Measurements from ENCODE around the gene TIMM10. TPM values are rescaled to one million over a fixed set of nuclear protein-coding genes. Genes with fewer than 3 reads are reported as not detected.

The TIMM10 gene
- total RNA-seq, 2 experiments from 2014 or later: 75.2 to 84.2 TPM

DNA sequence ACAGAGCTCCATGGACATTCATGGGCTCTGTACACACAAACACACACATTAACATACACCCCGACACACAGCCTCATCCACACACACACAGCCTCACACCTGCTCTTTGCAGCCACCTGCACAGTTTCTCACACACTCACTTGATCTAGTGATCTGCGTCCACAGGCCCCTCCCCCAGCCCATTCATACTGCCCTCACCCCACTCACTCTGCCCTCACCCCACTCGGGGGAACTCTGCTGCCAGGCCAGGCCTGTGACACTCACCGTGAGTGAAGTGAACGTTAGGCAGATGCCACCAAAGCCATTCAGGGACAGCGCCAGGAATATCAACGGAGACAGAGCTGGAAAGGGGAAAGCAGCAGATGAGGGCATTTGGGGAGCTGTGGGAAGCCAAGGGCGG is 30.0 kb downstream of the TIMM10 start:
- ChIA-PET POLR2A (interaction anchor here (0.7 to 1.8 kb wide), 2 partner anchors 14 to 53 kb away, joined by 3 to 5 read pairs; no protein-coding TSS in a partner anchor), CTCF (interaction anchor here (0.9 to 4.7 kb wide), 3 partner anchors 13 to 43 kb away, joined by 3 to 25 read pairs (median 12); no protein-coding TSS in a partner anchor)
- no peak for ATAC-seq
- Mint-ChIP-seq H3K36me3 (ENCODE audit: low read depth) (peaks cover 30% of the 10 kb centered on the region), H3K4me1 (ENCODE audit: low read depth) (peaks cover 3% of the 10 kb centered on the region), H3K9me3 (no peaks in the 10 kb centered on the region), H3K27ac (peak overlapping the region; percentile 2), H3K4me3 (no peak overlapping the region), H3K27me3 (no peaks in the 10 kb centered on the region)
- no peak for DNase-seq
- no peak for TF ChIP-seq CTCF (IDR thresholded peaks at IDR 0.05)
- intact Hi-C loops (cut with micrococcal nuclease): no loop called here

GRCh38 chr11:57499983-57500461 is 30.5 kb downstream of the TIMM10 start:
- H3K27ac Mint-ChIP-seq: peak overlapping the region; percentile 2
- DNase-seq (no peak), ATAC-seq (no peak)
- H3K9me3 Mint-ChIP-seq: no peaks in the 10 kb centered on the region
- no peak overlapping the region for H3K4me3 Mint-ChIP-seq
- H3K27me3 Mint-ChIP-seq: no peaks in the 10 kb centered on the region
- intact Hi-C loops (cut with micrococcal nuclease): no loop called here
- peaks cover 30% of the 10 kb centered on the region for H3K36me3 Mint-ChIP-seq (ENCODE audit: low read depth)
- POLR2A ChIA-PET: interaction anchor here (1.8 kb wide), 1 partner anchor 14 kb away, joined by 5 read pairs; no protein-coding TSS in a partner anchor
- peaks cover 3% of the 10 kb centered on the region for H3K4me1 Mint-ChIP-seq (ENCODE audit: low read depth)
- CTCF ChIA-PET: interaction anchor here (0.9 to 4.7 kb wide), 3 partner anchors 14 to 42 kb away, joined by 3 to 25 read pairs (median 12); no protein-coding TSS in a partner anchor
- TF ChIP-seq CTCF (IDR thresholded peaks at IDR 0.05): no peak

DNA sequence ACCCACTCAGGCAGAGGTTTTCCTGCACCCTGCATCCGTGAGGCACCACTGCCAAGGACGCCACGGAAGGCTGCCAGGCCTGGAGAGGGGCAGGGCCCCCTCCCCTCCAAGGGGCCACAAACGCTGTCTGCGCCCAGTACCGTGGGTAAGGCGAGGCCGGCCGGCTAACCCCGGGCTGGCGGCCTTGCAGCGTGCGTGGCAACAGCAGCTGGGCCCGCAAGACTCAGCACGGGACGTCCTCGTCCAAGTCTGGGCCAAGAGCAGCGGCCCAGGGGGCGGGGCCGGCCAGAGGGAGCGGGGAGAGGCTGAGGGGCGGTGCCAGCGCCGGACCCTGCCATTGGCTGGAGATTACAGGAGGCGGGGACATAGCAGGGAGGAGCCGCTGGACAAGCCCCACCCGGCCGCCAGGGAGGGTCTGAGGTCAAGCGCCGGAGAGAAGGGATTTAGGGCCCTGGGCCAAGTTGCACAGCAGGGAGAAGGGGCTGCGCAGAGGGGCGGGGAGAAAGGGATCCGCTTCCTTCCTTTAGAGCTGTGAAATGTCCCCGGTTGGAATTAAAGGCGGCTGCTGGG is 31.1 kb downstream of the TIMM10 start:
- ATAC-seq (peak; percentile 93), DNase-seq (peak; percentile 61)
- no peak overlapping the region for H3K27ac Mint-ChIP-seq
- CTCF ChIA-PET: interaction anchor here (0.9 to 9.1 kb wide), 4 partner anchors 14 to 42 kb away, joined by 3 to 141 read pairs (median 18); no protein-coding TSS in a partner anchor
- intact Hi-C loops (cut with micrococcal nuclease): no loop called here
- no peak for TF ChIP-seq CTCF (IDR thresholded peaks at IDR 0.05)
- no peaks in the 10 kb centered on the region for H3K27me3 Mint-ChIP-seq
- POLR2A ChIA-PET: interaction anchor here (1.8 kb wide), 1 partner anchor 15 kb away, joined by 5 read pairs; no protein-coding TSS in a partner anchor
- no peak overlapping the region for H3K4me3 Mint-ChIP-seq
- H3K9me3 Mint-ChIP-seq: no peaks in the 10 kb centered on the region
- peaks cover 29% of the 10 kb centered on the region for H3K36me3 Mint-ChIP-seq (ENCODE audit: low read depth)
- peaks cover 6% of the 10 kb centered on the region for H3K4me1 Mint-ChIP-seq (ENCODE audit: low read depth)

DNA sequence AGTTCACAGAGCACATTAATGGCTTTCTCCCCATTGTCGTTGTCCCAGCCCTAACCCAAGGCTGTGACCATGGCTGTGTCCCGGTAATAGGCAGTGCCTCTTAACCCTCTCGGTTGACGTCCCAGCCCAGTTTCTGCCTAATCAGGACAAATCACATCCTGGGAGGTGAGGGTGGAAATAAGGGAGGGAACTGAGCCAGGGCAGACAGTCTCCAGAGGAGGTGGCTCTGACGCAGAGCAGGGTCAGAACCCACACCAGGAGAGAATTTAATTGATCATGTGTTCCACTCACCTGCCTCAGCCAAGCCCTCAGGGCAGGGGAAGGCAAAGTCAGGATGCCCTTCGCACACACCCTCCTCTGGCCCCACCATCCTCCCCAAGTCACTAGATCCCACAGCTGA is 32.0 kb downstream of the TIMM10 start:
- ATAC-seq: no peak
- intact Hi-C loops (cut with micrococcal nuclease): no loop called here
- no peak overlapping the region for H3K27ac Mint-ChIP-seq
- no peaks in the 10 kb centered on the region for H3K27me3 Mint-ChIP-seq
- ChIA-PET CTCF (interaction anchor here (9.1 to 13.2 kb wide), 2 partner anchors 18 to 29 kb away, joined by 141 to 425 read pairs; partner anchors contain the start of gene TIMM10), POLR2A (interaction anchor here (1.8 kb wide), 1 partner anchor 16 kb away, joined by 5 read pairs; no protein-coding TSS in a partner anchor)
- peaks cover 14% of the 10 kb centered on the region for H3K4me1 Mint-ChIP-seq (ENCODE audit: low read depth)
- no peak for TF ChIP-seq CTCF (IDR thresholded peaks at IDR 0.05)
- peaks cover 39% of the 10 kb centered on the region for H3K36me3 Mint-ChIP-seq (ENCODE audit: low read depth)
- no peak for DNase-seq
- H3K4me3 Mint-ChIP-seq: no peak overlapping the region
- no peaks in the 10 kb centered on the region for H3K9me3 Mint-ChIP-seq
